ENCODE measurements around the gene LRRC49. TPM values are rescaled to one million over a fixed set of nuclear protein-coding genes. Genes with fewer than 3 reads are reported as not detected.

Gene LRRC49
- total and polyA plus RNA-seq, 2 of the 4 experiments (the other 2 are of a cell fraction) = 8.6 to 16.8 TPM

- peak overlapping the region; percentile 87 for H2BK120ac ChIP-seq (ENCODE audit: low read depth, low read length)
- H3K27me3 ChIP-seq (ENCODE audit: control insufficient read depth, insufficient read depth, low read length) = no peaks in the 10 kb centered on the region
- peak overlapping the region; percentile 84 for H3K18ac ChIP-seq (ENCODE audit: low read depth, low read length)
- intact Hi-C loops (cut with micrococcal nuclease) (no loop called here), dilution Hi-C loops (cut with HindIII; ENCODE audit: low sequenced_read_pairs, unreplicated experiment) (no loop called here), in situ Hi-C loops (cut with MboI; ENCODE audit: low sequenced_read_pairs) (no loop called here)
- H3K4ac ChIP-seq (ENCODE audit: low read depth, low read length) = peak overlapping the region; percentile 96
- H3K9me3 ChIP-seq (ENCODE audit: control insufficient read depth, insufficient read depth, low read length) = no peaks in the 10 kb centered on the region
- H3K23ac ChIP-seq (ENCODE audit: low read depth, low read length) = peak overlapping the region; percentile 78
- peak overlapping the region; percentile 92 for H2AK9ac ChIP-seq (replicated peaks; ENCODE audit: low read depth, low read length, poor library complexity)
- peak; percentile 87 for DNase-seq
- peaks cover 22% of the 10 kb centered on the region for H4K20me1 ChIP-seq (ENCODE audit: insufficient read depth, low read length)
- peak overlapping the region; percentile 74; the same call in 1 of the 2 replicates for H3K56ac ChIP-seq (ENCODE audit: extremely low read depth, insufficient read depth, low read length)
- peaks cover 12% of the 10 kb centered on the region for H3K9me1 ChIP-seq (ENCODE audit: insufficient read depth, low read length)
- peak overlapping the region; percentile 97 for H2AK5ac ChIP-seq (ENCODE audit: low read depth, low read length)
- peak overlapping the region; percentile 81; the same call in 2 of the 3 replicates for H2BK15ac ChIP-seq (ENCODE audit: low read depth, low read length)
- H3K79me1 ChIP-seq (ENCODE audit: low read depth in 1 of 2, low read length in 2 of 2) = peaks cover 13 to 43% of the 10 kb centered on the region in 2 experiments
- H3K27ac ChIP-seq (ENCODE audit: insufficient read depth, low read length) = peak overlapping the region; percentile 99
- H3K9ac ChIP-seq (ENCODE audit: low read depth, low read length) = peak overlapping the region; percentile 97
- H2AFZ ChIP-seq (replicated peaks; ENCODE audit: low read length, poor library complexity) = peak overlapping the region; percentile 91
- H2BK5ac ChIP-seq (ENCODE audit: low read depth, low read length, poor library complexity, severe bottlenecking) = peak overlapping the region; percentile 95
- TF ChIP-seq POLR2A (IDR thresholded peaks at IDR 0.05; ENCODE audit: low read depth, low read length) (peak; percentile 91), CEBPB (IDR thresholded peaks at IDR 0.05; ENCODE audit: low read depth, low read length) (no peak), MAZ (IDR thresholded peaks at IDR 0.05; ENCODE audit: borderline replicate concordance, low read depth, low read length) (peak; percentile 3; the same call in 1 of the 2 replicates), SMC3 (IDR thresholded peaks at IDR 0.05; ENCODE audit: low read depth, low read length) (no peak), MXI1 (IDR thresholded peaks at IDR 0.05; ENCODE audit: borderline replicate concordance, low read depth, low read length) (0 out of 2 replicates have a peak, but pooled peaks have one; percentile 16)
- TF ChIP-seq, protein P1, sequence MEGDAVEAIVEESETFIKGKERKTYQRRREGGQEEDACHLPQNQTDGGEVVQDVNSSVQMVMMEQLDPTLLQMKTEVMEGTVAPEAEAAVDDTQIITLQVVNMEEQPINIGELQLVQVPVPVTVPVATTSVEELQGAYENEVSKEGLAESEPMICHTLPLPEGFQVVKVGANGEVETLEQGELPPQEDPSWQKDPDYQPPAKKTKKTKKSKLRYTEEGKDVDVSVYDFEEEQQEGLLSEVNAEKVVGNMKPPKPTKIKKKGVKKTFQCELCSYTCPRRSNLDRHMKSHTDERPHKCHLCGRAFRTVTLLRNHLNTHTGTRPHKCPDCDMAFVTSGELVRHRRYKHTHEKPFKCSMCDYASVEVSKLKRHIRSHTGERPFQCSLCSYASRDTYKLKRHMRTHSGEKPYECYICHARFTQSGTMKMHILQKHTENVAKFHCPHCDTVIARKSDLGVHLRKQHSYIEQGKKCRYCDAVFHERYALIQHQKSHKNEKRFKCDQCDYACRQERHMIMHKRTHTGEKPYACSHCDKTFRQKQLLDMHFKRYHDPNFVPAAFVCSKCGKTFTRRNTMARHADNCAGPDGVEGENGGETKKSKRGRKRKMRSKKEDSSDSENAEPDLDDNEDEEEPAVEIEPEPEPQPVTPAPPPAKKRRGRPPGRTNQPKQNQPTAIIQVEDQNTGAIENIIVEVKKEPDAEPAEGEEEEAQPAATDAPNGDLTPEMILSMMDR (conservative IDR thresholded peaks at IDR 0.05; ENCODE audit: low read depth, low read length) = no peak
- 0 out of 2 replicates have a peak overlapping the region, but pooled peaks have one; percentile 48 for H2BK20ac ChIP-seq (ENCODE audit: low read depth, low read length)
- H4K5ac ChIP-seq (ENCODE audit: low read depth, low read length) = peak overlapping the region; percentile 70
- peak overlapping the region; percentile 91 for H3K14ac ChIP-seq (replicated peaks; ENCODE audit: low read depth, low read length)
- ChIA-PET POLR2A (ENCODE audit: unreplicated experiment) (interaction anchor here (0.6 kb wide), 1 partner anchor 31 kb away, joined by 4 read pairs; no protein-coding TSS in a partner anchor), CTCF (interaction anchor here (1.0 to 1.6 kb wide), 2 partner anchors 21 to 29 kb away, joined by 4 to 6 read pairs; no protein-coding TSS in a partner anchor)
- peaks cover 8% of the 10 kb centered on the region for H3K36me3 ChIP-seq (ENCODE audit: control insufficient read depth, insufficient read depth, low read length)
- peak overlapping the region; percentile 95 for H3K4me3 ChIP-seq (ENCODE audit: insufficient read depth, low read depth, low read length)
- peak overlapping the region; percentile 53 to 61 for H4K8ac ChIP-seq (ENCODE audit: low read depth in 2 of 2, low read length in 2 of 2)
- peak overlapping the region; percentile 95 for H3K4me2 ChIP-seq (ENCODE audit: low read depth, low read length)
- 0% methylated on average over 12 of the region's 54 CpGs; no CpG with 5 or more reads in 1 of the 2 experiments for WGBS, 2 experiments (ENCODE audit: extremely low coverage in 2 of 2, insufficient read length in 1 of 2)
- H3K4me1 ChIP-seq (ENCODE audit: control insufficient read depth, insufficient read depth, low read length) = peaks cover 23% of the 10 kb centered on the region
- BruUV-seq (replicated peaks) = no TSS peak
- ATAC-seq (ENCODE audit: low read depth) = peak; percentile 15
- peak overlapping the region; percentile 90 for H4K91ac ChIP-seq (ENCODE audit: insufficient read depth, low read depth, low read length)
These were observed 39.2 kb upstream of the LRRC49 start for GRCh38 chr15:70853318-70853972.

Measured in IMR-90 (cell line).